HS-27A (cell line): Measurements from ENCODE around the gene LINC00237.

Source experiments
- DNase-seq: peaks from one replicate; pipeline ENCODE4 v3.0.0-alpha.2; 2012; ENCODE audit warnings: low read depth, missing footprints

Gene LINC00237

GRCh38 chr20:21047981-21048380 lies 58.2 kb downstream of the LINC00237 start:
- DNase-seq = no peak

DNA sequence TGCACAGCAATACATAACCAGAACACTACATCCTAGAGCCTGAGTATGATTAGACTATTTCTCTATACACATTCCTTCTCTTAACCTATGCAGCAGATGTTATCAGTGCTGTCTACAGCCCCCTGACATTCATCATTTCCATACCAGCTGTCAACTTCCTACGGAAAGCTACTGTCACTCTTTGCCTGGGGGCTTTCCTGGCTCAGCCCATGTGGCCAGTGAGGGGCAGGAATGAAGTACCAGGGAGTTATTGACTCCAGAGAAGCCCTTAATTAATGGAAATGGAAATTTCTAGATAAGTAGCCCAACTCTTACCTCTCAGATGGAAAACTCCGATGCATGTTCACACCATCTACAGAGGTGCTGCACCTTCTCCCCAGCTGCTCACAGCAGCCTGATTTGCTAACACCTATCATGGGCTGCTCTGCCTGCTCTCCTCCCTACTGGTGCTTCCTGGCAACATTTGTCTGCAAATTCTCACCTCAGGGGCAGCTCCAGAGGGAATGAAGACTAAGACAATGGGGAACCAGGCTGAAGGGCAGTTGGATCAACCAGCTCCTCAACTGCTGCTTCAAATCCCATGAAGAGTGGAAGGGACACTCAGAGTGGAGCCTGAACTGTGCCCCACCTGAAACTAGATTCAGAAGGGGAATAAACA lies 59.6 kb downstream of the LINC00237 start:
- DNase-seq = no peak
